ENCODE measurements around the gene JARID2.
"Not testable (repeated sequence)": the region's sequence is repeated elsewhere in the genome, so short reads cannot be mapped to it uniquely, and the experiment has no call there.

Gene JARID2

DNA sequence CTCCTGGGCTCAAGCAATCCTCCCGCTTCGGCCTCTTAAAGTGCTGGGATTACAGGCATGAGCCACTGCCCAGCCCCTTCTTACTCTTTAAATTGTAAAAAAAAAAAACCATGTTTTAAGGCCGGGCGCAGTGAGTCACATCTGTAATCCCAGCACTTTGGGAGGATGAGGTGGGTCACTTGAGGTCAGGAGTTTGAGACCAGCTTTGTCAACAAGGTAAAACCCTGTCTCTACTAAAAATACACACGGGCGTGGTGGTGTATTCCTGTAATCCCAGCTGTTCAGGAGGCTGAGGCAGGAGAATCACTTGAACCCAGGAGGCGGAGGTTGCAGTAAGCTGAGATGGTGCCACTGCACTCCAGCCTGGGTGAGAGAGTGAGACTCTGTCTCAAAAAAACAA is 43.6 kb downstream of the JARID2 start:
- DNase-seq (ENCODE audit: low spot score) = not testable (repeated sequence)

- DNase-seq (ENCODE audit: low spot score) = no peak
Observed at GRCh38 chr6:15290067-15290680, 44.3 kb downstream of the JARID2 start.

DNA sequence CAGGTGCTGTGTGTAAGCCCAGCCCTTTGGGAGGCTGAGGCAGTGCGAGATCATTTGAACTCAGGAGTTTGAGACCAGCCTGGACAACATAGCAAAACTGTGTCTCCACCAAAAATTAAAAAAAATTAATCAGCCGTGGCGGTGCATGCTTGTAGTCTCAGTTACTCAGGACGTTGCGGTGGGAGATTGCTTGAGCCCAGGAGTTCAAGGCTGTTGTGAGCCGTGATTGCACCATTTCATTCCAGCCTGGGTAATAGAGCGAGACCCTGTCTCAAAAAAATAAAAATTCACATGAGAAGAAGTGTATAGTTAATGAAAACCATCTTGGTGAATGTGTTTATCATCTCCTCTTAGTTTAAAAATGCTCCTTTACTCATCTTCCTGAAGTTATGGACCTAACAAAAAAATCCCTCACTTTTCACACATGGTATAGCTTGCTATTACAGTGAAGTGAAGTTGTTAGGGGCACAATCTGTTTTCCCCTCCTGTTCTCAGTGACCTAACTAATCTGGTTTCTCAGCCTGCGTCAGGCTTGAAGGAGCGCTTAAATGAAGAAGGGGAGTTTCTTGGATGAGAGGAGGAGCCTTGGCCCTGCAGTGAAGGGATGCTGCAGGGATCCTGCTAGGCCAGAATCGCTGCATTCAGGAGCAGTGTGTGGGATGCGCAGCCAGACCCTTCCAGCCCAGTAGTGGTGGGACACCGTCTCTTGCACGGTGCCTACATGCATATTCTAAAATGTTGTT is 45.3 kb downstream of the JARID2 start:
- DNase-seq (ENCODE audit: low spot score) = no peak

GRCh38 chr6:15292721-15293302 is 46.9 kb downstream of the JARID2 start:
- DNase-seq (ENCODE audit: low spot score) = no peak

- DNase-seq (ENCODE audit: low spot score) = no peak
Observed at GRCh38 chr6:15293674-15294073, 47.8 kb downstream of the JARID2 start.

GRCh38 chr6:15294504-15294903 is 48.6 kb downstream of the JARID2 start:
- no peak for DNase-seq (ENCODE audit: low spot score)

DNA sequence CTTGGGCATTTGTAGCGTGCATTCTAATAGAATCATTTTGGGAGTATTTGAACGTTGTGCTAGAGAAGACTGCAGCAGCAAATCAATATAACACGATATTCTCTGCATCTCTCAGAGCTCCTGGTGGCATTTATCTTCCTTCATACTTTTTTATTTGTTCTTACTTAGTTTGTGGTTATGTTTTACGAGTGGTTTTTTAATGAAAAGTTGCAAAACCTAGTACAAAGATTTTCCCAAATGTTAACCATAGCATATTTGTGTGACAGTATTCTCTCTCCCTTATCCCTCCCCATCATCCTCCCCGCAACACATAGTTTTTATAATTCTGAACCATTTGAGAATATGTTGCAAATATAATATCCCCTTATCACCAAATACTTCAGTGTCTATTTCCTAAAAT is 50.4 kb downstream of the JARID2 start:
- DNase-seq (ENCODE audit: low spot score) = no peak

- DNase-seq (ENCODE audit: low spot score) = no peak
Observed at GRCh38 chr6:15296735-15297134, 50.9 kb downstream of the JARID2 start.

GRCh38 chr6:15297167-15297566 is 51.3 kb downstream of the JARID2 start:
- not testable (repeated sequence) for DNase-seq (ENCODE audit: low spot score)

GRCh38 chr6:15297895-15298590 is 52.2 kb downstream of the JARID2 start:
- no peak for DNase-seq (ENCODE audit: low spot score)

DNA sequence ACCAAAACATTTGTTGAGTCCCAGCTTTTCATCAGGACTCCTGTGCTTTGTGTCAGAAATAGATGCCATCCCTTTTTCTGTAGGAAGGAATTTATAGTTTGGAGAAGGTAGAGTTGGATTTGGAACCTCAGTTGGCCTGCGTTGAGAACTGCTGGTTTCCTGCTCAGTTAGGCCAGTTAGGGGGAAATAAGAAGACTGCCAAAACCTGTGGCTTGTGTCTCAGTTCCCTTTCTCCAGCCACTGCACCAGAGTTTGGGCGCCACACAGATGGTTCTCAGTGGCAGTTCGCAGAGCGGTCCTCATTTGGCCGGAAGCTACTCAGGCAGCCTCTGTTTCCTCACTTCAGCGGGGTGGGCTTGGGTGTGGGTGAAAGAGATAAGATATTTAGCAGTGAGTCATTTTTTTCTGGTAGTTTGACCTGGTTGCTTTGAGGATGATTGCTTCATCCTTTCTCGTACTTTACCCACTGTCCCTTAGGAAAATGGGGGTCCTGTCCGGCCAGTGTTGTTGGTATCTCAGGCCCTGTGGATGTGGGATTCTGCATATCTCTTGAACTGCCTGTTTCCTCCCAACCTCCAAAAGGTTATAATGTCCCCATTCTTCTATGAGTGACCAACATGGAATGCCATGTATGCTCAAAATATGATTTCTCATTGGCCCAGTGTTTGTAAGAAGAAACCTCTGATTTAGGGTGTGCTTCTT is 53.7 kb downstream of the JARID2 start:
- DNase-seq (ENCODE audit: low spot score) = no peak

DNA sequence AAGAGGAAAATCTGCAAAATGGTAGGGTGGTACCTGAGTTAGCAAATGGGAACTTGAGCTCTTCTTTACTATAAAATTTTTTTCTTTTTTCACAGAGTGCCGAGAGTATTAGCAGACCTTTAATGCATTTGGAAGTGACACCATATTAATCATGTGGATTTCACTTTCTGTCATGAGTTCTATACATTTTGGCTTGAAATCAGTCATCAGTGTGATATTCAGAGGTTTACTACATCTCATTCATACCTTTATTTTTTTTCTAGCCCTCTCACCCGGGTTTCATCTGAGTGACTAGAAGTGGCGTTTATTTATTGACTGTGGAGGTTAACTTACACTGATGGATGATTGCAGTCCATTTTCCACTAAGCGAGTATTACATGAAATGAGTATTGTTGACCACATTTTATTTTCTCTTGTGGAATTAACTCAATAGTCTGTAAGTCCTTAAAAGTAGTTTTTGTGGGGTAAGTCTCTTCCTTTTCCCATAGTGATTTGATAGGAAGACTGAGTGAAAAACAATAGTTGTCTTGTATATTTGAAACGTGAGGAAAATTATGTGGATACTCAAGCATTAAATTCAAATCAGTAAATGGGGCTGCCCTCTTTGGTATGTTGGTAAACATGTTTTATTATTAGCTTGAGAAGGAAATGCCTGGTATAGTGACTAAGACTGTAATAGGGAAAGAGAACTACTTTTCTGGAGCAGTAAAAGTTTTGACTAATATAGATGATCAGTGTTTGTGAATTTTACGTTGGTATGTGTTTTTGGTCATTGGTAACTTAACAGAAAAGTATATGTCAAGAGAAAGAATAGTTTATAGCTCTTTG is 55.5 kb downstream of the JARID2 start:
- no peak for DNase-seq (ENCODE audit: low spot score)

GRCh38 chr6:15303162-15303919 is 57.5 kb downstream of the JARID2 start:
- DNase-seq (ENCODE audit: low spot score) = no peak

DNA sequence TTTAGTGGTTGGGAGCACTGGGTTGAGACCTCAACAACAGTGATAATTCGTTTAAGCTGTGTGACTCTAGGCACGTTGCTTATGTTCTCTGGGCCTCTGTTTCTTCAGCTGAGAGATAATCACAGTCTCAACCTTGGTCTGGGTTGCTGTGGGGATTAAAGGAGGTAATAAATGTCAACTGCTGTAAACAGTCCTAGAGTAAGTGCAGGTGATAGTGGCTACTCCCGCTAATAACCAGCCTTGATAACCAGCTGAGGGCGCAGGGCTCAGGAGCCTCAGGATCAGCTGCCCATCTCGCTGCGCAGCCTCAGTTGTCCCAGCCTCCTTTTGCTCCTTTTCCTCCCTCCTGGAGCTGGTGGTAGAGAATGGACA is 58.0 kb downstream of the JARID2 start:
- no peak for DNase-seq (ENCODE audit: low spot score)

DNA sequence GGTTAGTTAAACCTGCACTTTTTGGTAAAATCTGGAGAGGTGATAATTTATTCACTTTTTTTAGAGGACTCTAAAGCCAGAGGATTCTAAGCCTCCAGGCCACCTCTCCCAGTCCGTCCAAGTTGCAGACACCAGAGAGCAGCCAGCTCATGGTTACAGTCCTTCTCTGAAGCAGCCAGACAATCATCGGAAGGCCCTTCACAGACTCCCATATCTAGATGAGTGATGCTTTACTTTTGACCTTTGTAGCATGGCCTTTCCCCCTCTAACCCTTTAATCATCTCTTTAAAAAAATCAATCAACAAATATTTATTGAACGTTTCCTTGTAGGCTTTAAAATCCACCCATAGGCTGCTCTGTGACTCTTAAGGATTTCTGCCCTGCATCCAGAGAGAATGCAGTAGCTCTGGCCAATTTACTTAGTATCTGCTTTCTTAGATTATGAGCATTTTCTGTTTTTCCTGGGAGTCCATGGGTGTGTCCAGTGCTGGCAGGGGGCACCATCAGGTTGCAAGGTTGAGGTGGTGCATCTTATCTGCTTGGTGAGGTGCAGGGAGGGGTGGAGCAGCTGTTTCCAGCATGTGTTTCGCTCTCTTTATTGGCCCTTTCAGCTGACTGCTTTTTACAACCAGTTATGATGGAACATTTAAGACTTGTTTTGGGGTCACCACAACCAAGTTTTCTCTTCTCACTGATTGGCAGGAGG is 58.6 kb downstream of the JARID2 start:
- DNase-seq (ENCODE audit: low spot score) = no peak

GRCh38 chr6:15305496-15305895 is 59.6 kb downstream of the JARID2 start:
- DNase-seq (ENCODE audit: low spot score) = no peak

DNA sequence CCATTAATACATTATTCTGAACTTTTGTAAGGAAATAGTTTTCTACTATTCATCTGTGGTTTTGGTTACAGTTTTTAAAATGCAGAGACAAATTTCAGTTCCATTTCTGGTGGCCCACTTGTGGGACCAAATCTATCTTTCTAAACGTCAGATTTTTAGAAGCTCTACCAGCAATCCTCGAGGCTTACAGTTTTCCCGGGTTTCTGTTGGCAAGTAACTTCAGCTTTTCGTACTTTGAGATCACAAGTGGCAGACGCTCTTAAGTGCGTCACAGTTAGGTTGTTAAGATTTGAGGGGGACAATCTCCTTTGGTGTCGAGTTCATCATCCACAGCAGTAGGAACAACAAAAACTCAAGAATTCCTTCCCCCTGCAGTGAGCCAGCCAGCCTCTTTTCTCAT is 60.0 kb downstream of the JARID2 start:
- DNase-seq (ENCODE audit: low spot score) = no peak

DNA sequence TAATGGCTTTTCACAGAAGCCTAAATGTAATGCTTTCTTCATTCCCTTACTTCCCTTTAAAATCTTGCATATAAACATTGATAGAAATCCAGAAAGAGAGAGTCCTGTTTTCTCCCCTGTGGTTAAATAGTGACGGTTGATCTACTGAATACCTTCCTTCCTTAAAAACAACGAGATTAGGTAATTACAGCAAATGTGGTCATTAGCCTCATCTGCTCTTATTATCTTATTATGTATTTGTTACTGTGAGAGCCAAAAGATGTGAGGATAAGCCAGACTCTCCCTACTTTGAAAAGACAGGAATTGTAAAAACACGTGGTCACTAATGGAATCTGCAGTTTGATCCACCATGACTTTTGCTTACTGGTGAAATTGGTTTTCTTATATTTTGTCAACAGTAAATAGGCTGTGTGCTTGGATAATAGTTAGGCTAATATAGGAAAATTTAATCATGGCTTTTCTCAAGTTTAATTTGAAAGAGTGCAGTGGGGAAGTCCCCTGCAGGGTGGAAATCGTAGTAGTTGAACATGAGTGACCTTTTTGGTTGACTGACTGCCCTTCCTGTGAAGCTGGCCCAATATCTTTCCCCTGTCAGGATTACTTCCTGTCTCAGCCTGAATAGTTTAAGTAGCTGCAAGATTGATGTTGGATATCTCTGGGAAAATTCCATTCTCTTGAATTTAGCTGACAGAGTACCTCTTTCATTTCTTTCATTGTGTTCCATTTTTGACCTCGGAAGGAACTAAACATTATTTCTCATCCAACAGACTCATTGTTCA is 62.8 kb downstream of the JARID2 start:
- DNase-seq (ENCODE audit: low spot score) = no peak

GRCh38 chr6:15309611-15310283 is 63.9 kb downstream of the JARID2 start:
- DNase-seq (ENCODE audit: low spot score) = no peak

Data from putamen (tissue), 1 donor.